ENCODE measurements around the gene PEX5L. TPM values are rescaled to one million over a fixed set of nuclear protein-coding genes. Genes with fewer than 3 reads are reported as not detected.

The PEX5L gene
- total RNA-seq, 2 experiments from 2014 or later: 0.35 to 0.70 TPM

GRCh38 chr3:179865861-179866505 lies 170.8 kb downstream of the PEX5L start:
- ChIA-PET CTCF (no interaction called here), POLR2A (no interaction called here)
- Mint-ChIP-seq H3K4me1 (no peaks in the 10 kb centered on the region), H3K4me3 (no peak overlapping the region), H3K27me3 (no peaks in the 10 kb centered on the region), H3K36me3 (ENCODE audit: low read depth) (no peaks in the 10 kb centered on the region), H3K27ac (no peak overlapping the region), H3K9me3 (no peaks in the 10 kb centered on the region)
- DNase-seq: no peak

GRCh38 chr3:179861953-179862352 lies 174.8 kb downstream of the PEX5L start:
- Mint-ChIP-seq H3K27ac (no peak overlapping the region), H3K9me3 (no peaks in the 10 kb centered on the region), H3K36me3 (ENCODE audit: low read depth) (no peaks in the 10 kb centered on the region), H3K27me3 (peaks cover 2% of the 10 kb centered on the region), H3K4me1 (no peaks in the 10 kb centered on the region), H3K4me3 (no peak overlapping the region)
- POLR2A ChIA-PET: no interaction called here
- DNase-seq: no peak
- CTCF ChIA-PET: no interaction called here

GRCh38 chr3:179861292-179861691 lies 175.4 kb downstream of the PEX5L start:
- Mint-ChIP-seq H3K27me3 (peaks cover 4% of the 10 kb centered on the region), H3K4me1 (no peaks in the 10 kb centered on the region), H3K4me3 (no peak overlapping the region), H3K36me3 (ENCODE audit: low read depth) (no peaks in the 10 kb centered on the region), H3K27ac (no peak overlapping the region), H3K9me3 (no peaks in the 10 kb centered on the region)
- DNase-seq: no peak
- POLR2A ChIA-PET: no interaction called here
- CTCF ChIA-PET: no interaction called here

- Mint-ChIP-seq H3K4me1 (no peaks in the 10 kb centered on the region), H3K27ac (no peak overlapping the region), H3K4me3 (no peak overlapping the region), H3K9me3 (no peaks in the 10 kb centered on the region), H3K36me3 (ENCODE audit: low read depth) (no peaks in the 10 kb centered on the region), H3K27me3 (peaks cover 4% of the 10 kb centered on the region)
- no peak for DNase-seq
- POLR2A ChIA-PET: no interaction called here
- CTCF ChIA-PET: no interaction called here
These were observed 176.2 kb downstream of the PEX5L start for GRCh38 chr3:179860275-179861107.

GRCh38 chr3:179853176-179853575 lies 183.6 kb downstream of the PEX5L start:
- DNase-seq: no peak
- no peaks in the 10 kb centered on the region for H3K36me3 Mint-ChIP-seq (ENCODE audit: low read depth)
- CTCF ChIA-PET: no interaction called here
- POLR2A ChIA-PET: no interaction called here
- H3K27ac Mint-ChIP-seq: no peak overlapping the region
- peaks cover 4% of the 10 kb centered on the region for H3K27me3 Mint-ChIP-seq
- H3K4me3 Mint-ChIP-seq: no peak overlapping the region
- no peaks in the 10 kb centered on the region for H3K4me1 Mint-ChIP-seq
- H3K9me3 Mint-ChIP-seq: no peaks in the 10 kb centered on the region

DNA sequence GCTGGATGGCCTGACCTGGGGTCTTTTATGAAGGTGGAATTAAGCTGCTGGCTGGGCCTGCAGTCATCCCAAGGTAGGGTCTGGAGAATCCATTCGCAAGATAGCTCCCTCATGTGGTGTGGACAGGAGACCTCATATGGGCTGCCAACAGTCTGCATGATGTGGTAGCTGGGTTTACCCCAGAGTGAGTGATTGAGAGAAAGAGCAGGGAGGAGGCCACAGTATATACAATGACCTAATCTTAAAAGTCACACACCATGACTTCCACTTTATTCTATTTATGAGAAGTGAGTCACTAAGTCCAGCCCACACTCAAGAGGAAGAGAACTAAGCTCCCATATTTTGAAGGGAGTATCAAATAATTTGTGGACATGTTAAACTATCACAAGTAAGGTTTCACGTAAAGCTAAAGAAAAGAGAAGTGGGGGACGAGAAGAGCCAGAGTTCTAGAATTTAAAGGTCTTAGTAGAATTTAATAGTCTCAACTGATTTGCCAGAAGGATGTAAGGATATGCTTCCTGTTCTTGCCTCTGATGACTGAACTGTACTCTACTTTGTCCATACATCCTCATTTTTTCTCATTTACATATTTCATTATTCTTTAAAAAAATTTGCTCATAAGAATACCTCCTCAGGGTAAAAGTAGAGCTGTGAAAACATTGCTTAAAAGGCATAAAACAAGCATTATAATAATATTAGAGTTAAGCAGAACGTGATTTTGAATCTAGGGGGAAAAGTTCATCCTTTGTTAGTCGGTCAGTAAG lies 184.4 kb downstream of the PEX5L start:
- DNase-seq: no peak
- ChIA-PET POLR2A (no interaction called here), CTCF (no interaction called here)
- H3K9me3 Mint-ChIP-seq: no peaks in the 10 kb centered on the region
- no peak overlapping the region for H3K4me3 Mint-ChIP-seq
- no peaks in the 10 kb centered on the region for H3K4me1 Mint-ChIP-seq
- no peak overlapping the region for H3K27ac Mint-ChIP-seq
- peaks cover 4% of the 10 kb centered on the region for H3K27me3 Mint-ChIP-seq
- H3K36me3 Mint-ChIP-seq (ENCODE audit: low read depth): no peaks in the 10 kb centered on the region

GRCh38 chr3:179848711-179849110 lies 188.0 kb downstream of the PEX5L start:
- Mint-ChIP-seq H3K4me3 (no peak overlapping the region), H3K9me3 (no peaks in the 10 kb centered on the region), H3K4me1 (no peaks in the 10 kb centered on the region), H3K27me3 (no peaks in the 10 kb centered on the region), H3K36me3 (ENCODE audit: low read depth) (no peaks in the 10 kb centered on the region), H3K27ac (no peak overlapping the region)
- ChIA-PET CTCF (no interaction called here), POLR2A (no interaction called here)
- no peak for DNase-seq

GRCh38 chr3:179842061-179842460 lies 194.7 kb downstream of the PEX5L start:
- H3K9me3 Mint-ChIP-seq: no peaks in the 10 kb centered on the region
- H3K4me3 Mint-ChIP-seq: no peak overlapping the region
- H3K36me3 Mint-ChIP-seq (ENCODE audit: low read depth): no peaks in the 10 kb centered on the region
- DNase-seq: no peak
- ChIA-PET CTCF (no interaction called here), POLR2A (interaction anchor here (0.7 kb wide), 1 partner anchor 47 kb away, joined by 3 read pairs; no protein-coding TSS in a partner anchor)
- H3K27ac Mint-ChIP-seq: no peak overlapping the region
- H3K27me3 Mint-ChIP-seq: peaks cover 13% of the 10 kb centered on the region
- H3K4me1 Mint-ChIP-seq: no peaks in the 10 kb centered on the region

DNA sequence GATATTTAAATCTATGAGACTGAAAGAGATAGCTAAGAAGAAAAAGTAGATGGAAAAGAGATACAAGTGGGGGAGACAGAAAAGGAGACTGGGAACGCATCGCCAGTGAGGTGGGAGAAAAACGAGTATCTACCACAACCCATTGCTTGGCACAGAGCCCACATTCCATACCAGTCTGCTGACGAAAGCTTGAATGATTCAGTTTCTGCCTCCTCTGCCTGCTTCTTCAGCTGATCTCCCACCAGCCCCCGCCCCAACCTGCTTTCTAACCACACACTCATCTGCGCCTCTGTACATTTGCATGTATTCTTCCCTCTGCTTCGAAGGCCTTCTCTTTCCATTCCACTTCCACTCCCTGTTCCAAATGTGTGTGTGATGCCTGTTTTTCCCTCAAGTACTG lies 195.8 kb downstream of the PEX5L start:
- no peak for DNase-seq
- no peak overlapping the region for H3K27ac Mint-ChIP-seq
- peaks cover 13% of the 10 kb centered on the region for H3K27me3 Mint-ChIP-seq
- H3K36me3 Mint-ChIP-seq (ENCODE audit: low read depth): no peaks in the 10 kb centered on the region
- ChIA-PET POLR2A (no interaction called here), CTCF (no interaction called here)
- H3K4me1 Mint-ChIP-seq: no peaks in the 10 kb centered on the region
- no peaks in the 10 kb centered on the region for H3K9me3 Mint-ChIP-seq
- H3K4me3 Mint-ChIP-seq: no peak overlapping the region

- Mint-ChIP-seq H3K27ac (no peak overlapping the region), H3K27me3 (peaks cover 9% of the 10 kb centered on the region), H3K4me3 (no peak overlapping the region), H3K9me3 (no peaks in the 10 kb centered on the region), H3K36me3 (ENCODE audit: low read depth) (no peaks in the 10 kb centered on the region), H3K4me1 (no peaks in the 10 kb centered on the region)
- CTCF ChIA-PET: interaction anchor here (1.3 kb wide), 1 partner anchor 87 kb away, joined by 4 read pairs; no protein-coding TSS in a partner anchor
- DNase-seq: no peak
- POLR2A ChIA-PET: no interaction called here
These were observed 199.4 kb downstream of the PEX5L start for GRCh38 chr3:179837374-179837773.

GRCh38 chr3:179833294-179833693 lies 203.4 kb downstream of the PEX5L start:
- H3K27ac Mint-ChIP-seq: no peak overlapping the region
- POLR2A ChIA-PET: no interaction called here
- peaks cover 4% of the 10 kb centered on the region for H3K27me3 Mint-ChIP-seq
- H3K9me3 Mint-ChIP-seq: no peaks in the 10 kb centered on the region
- CTCF ChIA-PET: no interaction called here
- no peak overlapping the region for H3K4me3 Mint-ChIP-seq
- H3K4me1 Mint-ChIP-seq: no peaks in the 10 kb centered on the region
- H3K36me3 Mint-ChIP-seq (ENCODE audit: low read depth): no peaks in the 10 kb centered on the region
- no peak for DNase-seq

- Mint-ChIP-seq H3K27ac (no peak overlapping the region), H3K9me3 (no peaks in the 10 kb centered on the region), H3K36me3 (ENCODE audit: low read depth) (no peaks in the 10 kb centered on the region), H3K4me3 (no peak overlapping the region), H3K4me1 (no peaks in the 10 kb centered on the region), H3K27me3 (peaks cover 3% of the 10 kb centered on the region)
- no peak for DNase-seq
- ChIA-PET POLR2A (no interaction called here), CTCF (no interaction called here)
These were observed 204.3 kb downstream of the PEX5L start for GRCh38 chr3:179832333-179832854.

- H3K27ac Mint-ChIP-seq: no peak overlapping the region
- ChIA-PET CTCF (no interaction called here), POLR2A (no interaction called here)
- no peak overlapping the region for H3K4me3 Mint-ChIP-seq
- DNase-seq: no peak
- H3K27me3 Mint-ChIP-seq: peaks cover 9% of the 10 kb centered on the region
- no peaks in the 10 kb centered on the region for H3K36me3 Mint-ChIP-seq (ENCODE audit: low read depth)
- H3K9me3 Mint-ChIP-seq: no peaks in the 10 kb centered on the region
- no peaks in the 10 kb centered on the region for H3K4me1 Mint-ChIP-seq
These were observed 207.3 kb downstream of the PEX5L start for GRCh38 chr3:179829401-179829800.

Measured in activated CD4-positive, alpha-beta memory T cell treated with anti-CD3 and anti-CD28 coated beads, Interleukin-2, amount 10 ng/mL, durations not matched to agents 7 days and 5 days (primary cell).